Measurements from ENCODE around the gene SLC38A11.

- TF ChIP-seq POLR2AphosphoS5 (IDR thresholded peaks at IDR 0.05; ENCODE audit: low read depth, low read length): no peak
- TF ChIP-seq POLR2A (IDR thresholded peaks at IDR 0.05; ENCODE audit: low read depth, low read length): no peak
Observed at GRCh38 chr2:164975891-164976290, 20.6 kb upstream of the SLC38A11 start.

Data from GM12892 (cell line).